ENCODE measurements around the gene MYH9.

MYH9 gene

DNA sequence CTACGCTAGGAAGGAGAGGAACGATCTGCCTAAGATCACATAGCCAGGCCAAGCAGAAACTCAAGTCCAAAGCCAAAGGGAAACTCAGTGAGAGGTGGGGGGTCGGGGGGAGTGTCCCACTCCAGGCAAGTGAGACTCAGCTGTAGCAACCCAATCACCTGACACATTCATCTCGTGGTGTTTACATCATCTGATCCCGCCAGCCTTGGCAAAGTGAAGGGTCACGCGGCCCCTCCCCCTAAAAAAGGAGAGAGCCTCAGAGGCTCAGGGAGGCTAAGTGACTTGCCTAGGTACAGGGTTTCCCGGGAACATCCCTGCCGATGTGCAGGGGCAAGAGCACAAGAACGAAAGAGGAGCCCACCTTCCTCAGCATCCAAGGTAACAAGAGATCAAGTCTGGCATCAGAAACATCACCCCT lies 21.5 kb downstream of the MYH9 start:
- no peak for DNase-seq

DNA sequence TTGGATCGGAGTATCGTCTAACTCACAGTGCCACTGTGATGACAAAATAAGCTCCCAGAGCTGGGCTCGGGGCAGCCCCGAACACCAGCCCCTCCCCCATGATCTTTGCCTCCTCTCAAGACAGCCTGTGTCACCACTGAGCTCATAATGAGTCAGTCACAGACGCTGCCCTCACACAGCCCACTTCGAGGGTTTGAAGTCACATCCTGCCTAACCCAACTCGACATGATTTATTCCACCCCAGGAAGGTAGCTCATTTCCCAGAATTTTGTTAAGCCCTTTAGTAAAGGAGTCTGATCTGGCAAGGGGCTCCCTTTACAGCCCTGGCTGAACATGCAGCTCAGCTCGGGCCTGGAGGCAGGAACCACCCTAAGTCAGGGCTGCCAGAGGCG lies 22.8 kb downstream of the MYH9 start:
- peak; percentile 81 for DNase-seq

DNA sequence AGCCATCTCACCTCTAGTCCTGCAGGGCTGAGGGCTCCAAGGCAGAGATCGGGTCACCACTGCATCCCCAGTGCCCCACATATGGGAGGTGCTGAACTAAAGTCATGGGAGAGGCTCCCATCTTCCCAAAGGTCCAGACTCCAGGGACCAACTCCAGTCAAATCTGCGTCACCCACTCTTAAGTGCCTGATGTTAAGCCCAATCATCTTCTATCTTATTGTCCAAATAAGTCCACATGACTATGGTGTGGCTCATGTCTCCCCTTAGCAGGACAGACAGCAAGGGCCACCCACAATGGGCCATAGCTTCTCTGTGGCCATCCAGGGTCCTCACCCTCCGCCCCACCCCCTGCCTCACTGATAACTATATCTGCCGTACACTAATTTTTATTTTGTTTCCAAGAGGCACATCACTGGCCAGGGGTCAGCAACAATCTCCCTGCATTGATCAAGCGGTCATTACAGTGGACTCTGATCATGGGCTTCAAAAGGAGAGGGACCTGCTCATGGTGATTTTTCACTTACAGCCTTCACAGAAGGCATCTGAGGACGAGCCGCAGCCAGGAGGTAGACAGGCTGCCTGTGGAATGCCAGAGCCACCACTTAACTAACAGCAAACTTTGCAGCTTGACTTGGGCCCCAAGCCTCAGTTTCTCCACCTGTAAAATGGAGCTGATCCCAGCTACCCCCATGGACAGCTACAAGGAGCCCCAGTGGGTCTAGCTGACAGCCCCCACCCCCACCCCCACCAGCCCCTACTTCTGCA lies 23.3 kb downstream of the MYH9 start:
- DNase-seq, result no peak

DNA sequence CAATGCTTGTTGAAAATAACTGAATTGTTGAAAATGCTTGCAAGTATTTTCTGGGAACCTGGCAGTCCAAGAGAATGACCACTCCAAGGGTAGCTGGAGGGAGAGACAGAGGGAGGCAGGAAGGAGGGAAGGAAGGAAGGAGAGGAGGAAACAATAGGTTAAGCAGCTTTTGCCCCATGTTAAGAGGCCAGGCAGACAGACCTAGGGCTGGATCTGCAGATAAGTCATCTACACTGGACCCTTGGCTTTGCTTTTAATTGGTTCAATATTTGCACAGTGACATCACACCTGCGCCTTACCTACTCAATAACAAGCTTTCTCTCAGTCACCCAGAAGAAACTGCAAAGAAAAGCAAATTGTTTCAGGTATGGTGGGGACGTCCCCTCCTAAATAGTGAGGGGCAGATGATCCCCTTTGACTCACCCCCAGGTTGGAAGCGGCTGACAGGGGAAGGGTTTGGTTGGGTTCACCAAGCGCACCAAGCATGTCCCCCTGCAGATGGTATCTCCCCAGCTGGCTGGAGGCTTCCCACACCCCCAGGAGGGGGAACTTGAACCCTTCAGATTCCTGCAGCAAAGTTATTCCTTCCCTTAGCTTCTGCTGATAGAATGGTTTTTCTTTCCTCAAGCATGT lies 24.3 kb downstream of the MYH9 start:
- no peak for DNase-seq

DNA sequence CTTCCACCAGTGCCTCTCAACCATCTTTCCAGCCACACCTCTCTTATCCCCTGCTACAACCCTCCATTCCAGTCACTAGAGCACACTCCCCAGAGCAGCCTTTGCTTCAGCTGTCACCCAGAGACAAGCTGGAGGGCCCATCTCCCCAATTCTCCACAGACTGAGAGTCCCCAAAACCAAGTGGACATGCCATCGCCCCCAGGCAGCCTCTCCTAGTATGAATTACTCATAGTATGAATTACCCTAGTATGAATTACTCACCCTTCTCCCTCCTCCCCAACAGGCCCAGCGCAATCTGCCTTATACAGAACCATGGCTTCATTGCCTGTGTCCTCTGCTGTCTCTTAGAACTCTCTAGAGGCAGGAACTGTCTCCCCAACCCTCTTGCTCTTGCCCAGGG lies 24.8 kb downstream of the MYH9 start:
- no peak for DNase-seq

DNA sequence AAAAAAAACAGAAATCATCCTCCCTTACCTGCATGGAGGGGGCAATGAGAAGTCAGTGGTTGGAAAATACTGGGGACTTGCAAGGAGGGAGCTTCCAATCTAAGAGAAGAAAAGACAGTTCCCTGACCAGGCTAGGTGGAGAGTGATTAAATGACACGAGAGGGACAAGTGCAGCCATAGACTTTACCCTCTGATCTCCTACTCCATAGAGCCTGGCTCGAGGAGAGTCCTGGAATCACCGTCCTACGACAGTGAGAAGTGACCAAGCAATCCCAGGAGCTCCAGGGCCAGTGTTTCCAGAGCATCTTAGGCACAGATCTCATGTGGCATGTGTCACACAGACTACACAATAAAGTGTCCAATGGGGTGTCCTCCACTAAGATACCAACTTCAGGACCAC lies 25.7 kb downstream of the MYH9 start:
- DNase-seq, result no peak

DNA sequence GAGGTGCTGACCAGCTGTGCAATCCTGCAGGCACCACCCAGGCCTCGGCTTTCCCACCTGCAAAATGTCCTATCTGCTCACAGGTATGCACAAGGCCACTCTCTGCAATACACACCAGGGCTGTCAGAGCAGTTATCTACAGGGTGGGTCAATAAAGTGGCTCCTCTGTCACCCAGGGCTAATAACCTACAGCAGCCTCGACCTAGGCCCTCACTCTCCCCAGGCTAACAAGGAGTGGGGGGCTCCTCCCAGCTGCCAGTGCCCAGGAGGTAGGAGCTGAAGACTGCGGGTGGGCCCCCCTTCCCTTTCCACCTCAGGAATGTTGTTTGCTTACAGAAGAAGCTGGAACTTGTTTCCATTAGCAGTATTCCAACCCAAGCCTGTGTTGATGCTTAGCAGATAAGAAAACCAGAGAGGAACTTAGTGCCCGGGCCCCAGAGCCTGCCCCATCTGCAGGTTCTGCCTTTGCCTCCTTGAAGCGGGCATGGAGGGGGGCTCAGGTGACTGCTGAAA lies 26.8 kb downstream of the MYH9 start:
- DNase-seq, result no peak

DNA sequence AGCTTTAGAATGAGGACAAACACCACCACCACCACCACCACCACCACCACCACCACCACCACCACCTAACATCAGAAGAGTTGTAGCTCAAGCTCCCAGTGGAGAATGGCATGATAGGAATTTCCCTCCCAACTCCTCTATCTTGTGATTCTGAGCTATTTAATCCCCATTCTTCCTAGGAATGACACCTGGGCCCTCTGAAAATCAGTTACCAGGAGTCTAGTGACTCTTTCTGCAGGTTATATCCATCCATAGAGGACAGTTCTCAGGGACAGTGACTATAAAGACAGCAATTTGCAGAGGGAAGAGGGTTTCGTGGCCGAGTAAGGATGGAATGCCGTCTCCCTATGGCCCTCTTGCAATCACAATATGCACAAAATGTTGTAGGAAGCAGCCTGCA lies 27.8 kb downstream of the MYH9 start:
- no peak for DNase-seq

DNA sequence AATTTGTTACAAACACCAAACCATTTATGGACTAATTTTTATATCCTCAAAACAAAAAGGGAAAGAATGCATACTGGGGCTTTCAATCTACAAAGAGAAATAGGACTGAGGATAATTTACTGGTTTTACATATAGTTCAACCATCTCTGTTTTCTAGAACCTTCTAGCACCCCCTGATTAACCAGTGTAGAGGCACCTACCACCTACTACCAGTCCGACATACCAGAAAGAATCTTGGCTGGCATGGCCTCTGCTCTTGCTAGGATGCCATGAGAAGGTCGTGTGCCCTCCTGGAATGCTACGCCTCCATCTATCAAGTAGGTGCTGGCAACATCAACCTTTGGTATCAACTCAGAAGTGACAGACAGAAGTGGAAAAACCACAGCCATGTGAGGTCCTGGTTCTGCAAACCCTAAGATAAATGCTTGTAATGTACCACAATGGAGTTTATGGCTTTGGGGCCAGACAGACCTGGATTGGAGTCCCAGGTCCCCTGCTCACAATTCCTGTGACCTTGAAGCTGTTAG lies 28.2 kb downstream of the MYH9 start:
- no peak for DNase-seq

DNA sequence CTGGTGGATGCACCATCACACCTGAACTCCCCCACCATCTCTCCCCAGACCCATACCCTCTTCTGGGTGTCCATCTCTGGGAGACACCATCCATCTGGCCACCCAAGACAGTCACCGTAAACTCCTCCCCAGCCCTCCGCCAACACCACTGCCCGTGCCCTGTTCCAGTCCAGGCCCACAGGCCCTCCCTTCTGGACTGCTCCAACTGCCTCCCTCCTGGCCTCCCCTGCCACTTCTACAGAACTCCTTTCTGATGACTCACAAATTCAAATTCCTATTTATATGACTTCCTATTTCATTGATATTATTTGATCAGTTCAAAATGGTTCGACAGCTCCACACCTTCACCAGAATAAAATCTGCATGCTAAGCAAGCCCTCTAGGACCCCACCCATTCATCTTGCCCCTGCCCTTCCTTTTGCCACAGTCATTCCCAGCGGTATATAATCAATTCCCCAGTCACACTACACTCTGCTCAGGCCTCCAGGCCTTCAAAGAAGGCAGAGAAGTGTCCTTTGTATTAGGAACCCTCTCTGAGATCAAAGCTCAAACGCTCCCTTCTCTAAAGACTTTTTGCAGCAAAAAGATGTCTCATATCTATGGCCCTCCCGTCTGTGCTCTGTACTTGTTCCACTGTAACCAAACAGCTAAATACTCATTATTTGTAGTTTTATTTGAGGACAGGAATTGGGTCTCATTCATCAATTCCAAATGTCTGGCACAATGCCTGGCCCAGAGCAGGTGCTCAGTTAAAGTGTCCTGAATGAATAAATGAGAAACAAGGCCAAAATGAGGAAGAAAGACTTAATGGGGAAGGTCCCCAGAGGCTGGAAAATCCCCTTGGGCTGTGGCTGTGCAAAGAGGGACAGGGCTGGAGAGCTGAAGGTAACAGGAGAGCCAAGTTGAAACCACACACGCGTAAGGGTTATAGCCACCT lies 29.0 kb downstream of the MYH9 start:
- no peak for DNase-seq

DNA sequence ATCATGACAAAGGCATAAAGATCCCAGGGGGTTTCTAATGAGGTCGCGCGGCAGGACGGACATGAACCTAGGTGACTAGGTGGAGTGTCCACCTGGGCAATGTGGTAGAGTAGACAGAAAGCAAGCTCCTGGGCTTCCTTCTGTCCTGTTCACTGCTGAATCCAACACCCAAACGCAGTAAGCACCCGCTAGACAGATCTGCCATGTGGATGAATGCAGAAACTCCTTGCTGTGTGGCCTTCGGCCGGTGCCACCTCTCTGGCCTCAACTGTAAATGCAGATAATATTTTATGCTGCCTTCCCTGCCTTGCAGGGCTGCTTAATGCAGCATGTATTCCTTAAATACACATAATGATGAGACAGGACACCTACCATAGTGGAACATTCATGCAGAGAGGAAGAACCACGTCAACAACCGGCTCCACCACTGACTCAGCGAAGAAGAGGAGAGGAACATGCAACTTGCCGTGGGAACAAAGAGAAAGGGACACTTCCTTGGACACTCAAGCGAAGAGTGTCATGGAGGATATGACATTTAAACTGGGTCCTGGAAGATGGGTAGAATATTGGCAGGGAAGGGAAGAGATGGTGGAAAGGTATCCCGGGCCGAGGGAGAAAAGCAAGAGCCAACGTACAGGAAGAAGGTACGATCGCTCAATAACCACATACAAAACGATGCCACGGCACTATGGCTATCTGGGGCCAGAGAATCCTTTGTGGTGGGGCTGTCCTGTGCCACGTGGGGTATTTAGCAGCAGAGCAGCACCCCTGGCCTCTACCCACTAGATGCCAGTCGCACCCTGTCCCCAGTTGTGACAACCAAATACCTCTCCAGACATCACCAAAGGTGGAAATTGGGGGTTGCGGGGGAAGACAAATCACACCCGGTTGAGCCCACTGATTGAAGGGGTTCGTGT lies 30.8 kb downstream of the MYH9 start:
- DNase-seq, result no peak

DNA sequence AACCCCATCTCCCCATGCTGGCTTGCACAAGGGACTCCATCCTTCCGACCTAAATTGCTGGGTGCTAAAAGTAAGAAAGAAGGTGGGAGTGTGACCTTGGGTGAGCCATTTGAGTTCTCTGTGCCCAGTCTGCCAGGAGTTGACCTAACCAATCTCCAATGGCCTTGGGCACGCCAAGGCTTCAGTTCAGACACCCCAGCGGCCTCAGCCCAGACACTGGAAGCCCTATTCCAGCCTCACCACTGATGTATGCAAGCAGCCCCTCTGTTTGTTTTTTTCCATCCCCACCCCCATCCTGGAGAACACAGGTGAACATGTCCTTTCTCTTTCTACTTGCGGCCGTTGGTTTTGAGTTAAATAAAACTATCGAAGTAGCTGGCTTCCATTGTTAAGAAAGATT lies 31.9 kb downstream of the MYH9 start:
- no peak for DNase-seq

DNA sequence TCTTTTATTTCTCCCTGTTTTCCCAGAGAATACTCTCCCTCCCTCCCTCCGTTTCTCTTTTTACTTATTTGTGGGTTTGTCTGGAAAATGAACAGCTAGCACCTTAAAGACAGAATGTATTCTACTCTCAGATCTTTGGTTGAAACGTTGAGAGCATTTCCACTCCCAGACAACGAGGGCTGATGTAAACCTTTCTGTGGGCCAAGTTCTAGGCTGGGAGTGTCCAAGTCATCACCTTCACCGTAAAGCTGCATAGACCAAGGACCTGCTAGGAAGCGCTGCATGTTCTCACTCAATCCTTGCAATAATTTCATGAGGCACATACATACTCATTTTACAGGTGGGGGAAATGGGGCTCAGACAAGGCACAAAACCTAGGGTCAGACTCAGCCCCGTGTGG lies 32.4 kb downstream of the MYH9 start:
- DNase-seq, result no peak

DNA sequence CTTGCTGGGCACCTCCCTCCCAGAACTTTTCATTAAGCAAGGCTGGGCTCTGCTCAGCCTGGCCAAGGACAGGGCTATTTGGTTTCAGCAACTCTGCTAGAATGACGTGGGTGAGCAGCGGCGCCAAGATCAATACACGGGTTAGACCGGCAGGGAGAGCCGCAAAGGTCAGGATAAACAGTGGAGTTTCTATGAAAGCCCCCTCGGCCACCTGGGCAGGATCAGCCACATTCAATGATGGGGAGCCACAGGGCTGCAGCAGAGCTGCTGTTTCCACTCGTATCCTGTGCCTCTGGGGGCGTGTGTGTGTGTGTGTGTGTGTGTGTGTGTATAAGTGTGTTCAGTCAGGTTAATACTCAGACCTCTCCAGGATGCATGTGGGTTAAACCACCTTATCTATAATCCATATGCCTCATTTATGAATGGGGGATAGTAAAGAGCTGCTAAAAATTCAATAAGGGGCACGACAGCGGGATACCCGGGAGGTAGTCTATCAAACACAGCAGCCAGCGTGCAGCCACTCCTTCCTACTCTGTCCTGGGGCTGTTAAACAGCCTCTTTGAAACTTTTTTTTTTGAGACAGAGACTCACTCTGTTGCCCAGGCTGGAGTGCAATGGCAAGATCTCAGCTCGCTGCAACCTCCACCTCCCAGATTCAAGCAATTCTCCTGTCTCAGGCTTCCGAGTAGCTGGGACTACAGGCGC lies 34.8 kb downstream of the MYH9 start:
- no peak for DNase-seq

DNA sequence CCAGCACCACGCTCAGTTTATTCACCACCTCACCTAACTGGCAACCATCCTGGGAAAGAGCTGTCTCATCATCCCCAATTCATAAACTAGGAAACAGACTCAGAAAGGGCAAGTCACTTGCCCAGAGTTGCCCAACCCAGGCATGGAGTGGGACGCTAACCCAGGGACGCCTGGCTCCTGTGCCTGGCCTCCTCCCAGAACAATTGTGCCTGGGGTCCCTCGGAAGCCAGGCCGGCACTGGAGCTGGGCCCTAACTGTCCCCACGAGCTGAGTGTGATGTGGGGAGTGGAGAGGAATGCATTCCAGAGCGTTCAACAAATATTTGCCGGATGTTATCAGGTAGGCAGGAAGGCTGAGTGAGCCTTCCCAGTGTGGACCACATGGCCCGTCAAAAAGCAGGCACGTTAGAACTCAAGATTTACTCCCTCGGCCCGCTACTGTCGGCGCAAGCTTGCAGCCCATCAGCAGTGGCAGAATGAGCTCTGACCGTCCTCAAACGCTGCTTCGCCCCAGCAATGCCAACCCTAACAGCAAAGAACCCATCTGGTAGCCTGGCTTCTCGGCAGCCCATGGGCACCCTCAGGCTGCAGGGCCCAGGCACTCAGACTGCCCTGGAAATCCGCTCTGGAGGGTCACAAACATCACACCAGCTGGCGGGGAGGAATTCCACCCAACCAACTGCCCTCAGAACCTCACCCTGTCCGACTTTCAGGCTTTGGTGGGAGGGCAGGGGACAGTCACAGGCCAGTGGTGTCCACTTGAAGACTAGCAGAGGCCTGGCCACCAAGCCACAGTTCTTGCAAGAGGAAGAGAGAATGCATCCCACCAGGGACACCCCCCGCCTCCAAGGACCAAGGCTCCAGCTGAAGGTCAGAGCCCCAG lies 35.6 kb downstream of the MYH9 start:
- DNase-seq, result no peak

DNA sequence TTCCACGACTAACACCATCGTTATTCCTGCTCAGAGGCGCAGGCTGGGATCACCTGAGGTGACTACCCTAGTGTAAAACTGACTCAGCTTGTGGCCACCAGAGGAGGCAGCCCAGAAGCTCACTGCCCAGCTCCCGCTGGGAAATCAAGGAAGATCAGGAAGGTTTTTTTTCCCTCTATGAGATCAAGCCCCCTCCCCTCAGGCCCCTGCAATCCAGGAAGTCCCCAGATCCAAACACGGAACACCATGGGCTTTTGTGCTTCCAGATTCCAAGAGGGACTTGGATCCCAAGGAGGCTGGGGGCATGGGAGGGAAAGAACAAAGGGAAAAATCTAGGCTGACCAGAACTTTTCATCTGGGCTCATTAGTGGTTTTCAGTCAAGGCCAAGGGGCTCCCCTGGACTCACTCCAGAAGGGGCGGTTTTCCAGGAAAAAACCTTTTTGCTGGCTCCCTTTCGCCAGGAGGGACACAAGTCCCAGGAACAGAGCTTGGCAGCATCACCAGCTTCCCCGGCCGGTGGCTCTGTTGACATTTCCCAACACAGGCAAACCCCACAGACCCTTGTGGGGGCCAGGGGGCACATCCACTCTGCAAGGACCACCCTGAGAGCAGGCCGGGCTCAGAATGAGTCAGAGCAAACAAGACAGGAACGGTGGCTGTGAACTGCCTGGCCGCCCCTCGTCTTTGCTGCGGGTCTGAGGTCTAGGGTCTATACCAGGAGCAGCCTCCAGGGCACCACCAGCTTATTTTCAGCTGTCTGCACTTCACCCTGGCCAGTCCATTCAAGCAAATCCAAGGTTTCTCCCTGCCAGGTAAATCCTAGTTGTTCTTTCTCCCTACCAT lies 36.8 kb downstream of the MYH9 start:
- DNase-seq, result no peak

DNA sequence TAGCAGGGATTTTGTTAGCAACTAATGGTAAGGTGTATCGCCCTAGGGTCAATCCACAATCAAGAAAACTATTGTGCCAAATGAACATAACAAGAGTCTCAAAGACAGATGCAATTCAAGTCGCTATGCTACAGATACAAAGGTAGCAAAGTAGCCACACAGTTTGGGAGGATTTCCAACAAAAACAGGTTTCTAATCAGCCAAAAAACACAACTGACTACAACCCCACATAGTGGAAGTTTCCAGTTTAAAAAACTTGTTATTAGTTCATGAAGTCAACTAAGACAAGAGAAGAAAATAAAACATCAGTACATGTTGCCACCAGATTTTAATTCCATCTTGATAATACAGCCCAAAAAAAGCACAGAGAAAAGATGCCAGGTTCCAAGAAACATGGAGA lies 38.0 kb downstream of the MYH9 start:
- DNase-seq, result no peak

DNA sequence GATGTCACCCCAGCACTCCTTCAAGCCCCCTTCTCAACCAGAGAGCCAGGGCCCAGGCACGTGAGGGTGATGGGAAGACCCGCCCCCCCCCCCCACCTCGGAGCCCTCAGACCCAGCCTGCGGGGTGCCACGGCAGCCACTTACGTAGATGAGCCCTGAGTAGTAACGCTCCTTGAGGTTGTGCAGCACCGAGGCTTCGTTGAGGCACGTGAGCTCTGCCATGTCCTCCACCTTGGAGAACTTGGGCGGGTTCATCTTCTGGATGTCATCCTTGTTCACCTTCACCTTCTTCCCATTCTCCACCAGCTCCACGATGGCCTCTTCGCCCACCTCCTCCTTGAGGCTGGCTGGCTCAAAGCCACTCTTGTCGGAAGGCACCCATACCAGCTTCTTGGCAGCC lies 39.0 kb downstream of the MYH9 start:
- DNase-seq, result no peak

DNA sequence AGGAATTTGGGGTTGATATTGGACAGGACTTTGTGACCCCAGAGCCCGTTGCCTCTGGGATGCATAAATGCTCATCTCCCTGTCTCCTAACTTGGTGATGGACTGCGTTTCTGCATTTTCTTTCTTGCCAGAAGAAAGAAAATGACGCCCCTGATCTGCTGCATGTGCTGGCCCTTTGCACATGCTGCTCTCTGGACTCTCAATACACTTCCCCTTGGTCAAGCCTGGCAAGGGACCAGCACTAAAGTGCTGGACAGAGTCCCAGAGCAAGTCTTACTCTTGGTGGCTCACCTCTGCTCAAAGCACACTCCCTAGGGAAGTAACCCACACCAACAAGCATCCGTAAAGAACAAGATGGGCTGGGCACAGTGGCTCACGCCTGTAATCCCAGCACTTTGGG lies 40.7 kb downstream of the MYH9 start:
- no peak for DNase-seq

Measured in stimulated activated CD4-positive, alpha-beta T cell treated with anti-CD3 and anti-CD28 coated beads, Interleukin-2, amount 100 ng/mL, for 48 hours (primary cell).